KMS-11 (cell line): ENCODE results near the gene PRPSAP1.

Experiments used
- H2AFZ ChIP-seq: fragments of 200-600 bp; sonication (generic); 2 replicates; pipeline ENCODE4 v1.6.1; 2016; ENCODE audit warnings: antibody characterized with exemption, mixed run types, low read depth
- H3K27ac ChIP-seq: fragments of 200-600 bp; sonication (generic); 2 replicates; pipeline ENCODE4 v1.6.1; 2016; ENCODE audit warnings: mild to moderate bottlenecking, mixed run types
- H3K27me3 ChIP-seq: fragments of 200-600 bp; sonication (generic); 2 replicates; pipeline ENCODE4 v1.6.1; 2017; ENCODE audit warnings: mild to moderate bottlenecking, low read depth, mixed run types, moderate library complexity; ENCODE audit not compliant: insufficient read depth
- H3K36me3 ChIP-seq: fragments of 200-600 bp; sonication (generic); 2 replicates; pipeline ENCODE4 v1.6.1; 2017; ENCODE audit warnings: mild to moderate bottlenecking, mixed run types; ENCODE audit not compliant: insufficient read depth
- H3K4me1 ChIP-seq: fragments of 200-600 bp; sonication (generic); 2 replicates; pipeline ENCODE4 v1.6.1; 2016; ENCODE audit warnings: mild to moderate bottlenecking, low read depth, mixed run types; ENCODE audit not compliant: poor library complexity, severe bottlenecking
- H3K4me2 ChIP-seq: fragments of 200-600 bp; sonication (generic); 2 replicates; pipeline ENCODE4 v1.7.0; 2016; ENCODE audit warnings: mild to moderate bottlenecking, mixed run types
- H3K4me3 ChIP-seq: fragments of 200-600 bp; sonication (generic); IDR thresholded peaks from 2 replicates; pipeline ENCODE4 v1.6.1; 2017; ENCODE audit warnings: low read depth, low read length, mixed read lengths; ENCODE audit not compliant: insufficient read depth
- H3K79me2 ChIP-seq: fragments of 200-600 bp; sonication (generic); 2 replicates; pipeline ENCODE4 v1.6.1; 2016; ENCODE audit warnings: low read depth, mixed run types; ENCODE audit not compliant: insufficient read depth
- H3K9ac ChIP-seq: fragments of 200-600 bp; sonication (generic); 2 replicates; pipeline ENCODE4 v1.6.1; 2016; ENCODE audit warnings: mild to moderate bottlenecking, mixed run types
- H4K20me1 ChIP-seq: fragments of 200-600 bp; sonication (generic); 2 replicates; pipeline ENCODE4 v1.6.1; 2016; ENCODE audit warnings: mild to moderate bottlenecking, mixed run types; ENCODE audit not compliant: insufficient read depth
- CTCF ChIP-seq: fragments of 200-600 bp; sonication (generic); conservative IDR thresholded peaks from 2 replicates; pipeline ENCODE4 v1.6.1; 2017; ENCODE audit warnings: low read depth, mild to moderate bottlenecking, antibody characterized with exemption, low read length, moderate library complexity, mixed read lengths

Gene PRPSAP1

GRCh38 chr17:76341301-76341700, 12.4 kb downstream of the PRPSAP1 start:
- Histone ChIP-seq H3K27ac (no peak overlapping the region), H3K9ac (no peak overlapping the region), H3K4me2 (no peak overlapping the region), H3K4me3 (no peak overlapping the region), H3K4me1 (peaks cover 16% of the 10 kb centered on the region), H2AFZ (no peak overlapping the region), H3K79me2 (no peaks in the 10 kb centered on the region), H3K36me3 (no peaks in the 10 kb centered on the region), H3K27me3 (no peaks in the 10 kb centered on the region), H4K20me1 (no peaks in the 10 kb centered on the region)
- TF ChIP-seq CTCF, result no peak

GRCh38 chr17:76337413-76337777, 16.3 kb downstream of the PRPSAP1 start:
- no peaks in the 10 kb centered on the region for H3K79me2 ChIP-seq
- no peak for TF ChIP-seq CTCF

GRCh38 chr17:76336756-76337412, 16.8 kb downstream of the PRPSAP1 start:
- no peak for TF ChIP-seq CTCF
- H3K4me2 ChIP-seq, result no peak overlapping the region
- H4K20me1 ChIP-seq, result no peaks in the 10 kb centered on the region
- no peak overlapping the region for H2AFZ ChIP-seq
- no peaks in the 10 kb centered on the region for H3K79me2 ChIP-seq
- no peaks in the 10 kb centered on the region for H3K27me3 ChIP-seq
- H3K4me1 ChIP-seq, result peaks cover 7% of the 10 kb centered on the region
- no peak overlapping the region for H3K9ac ChIP-seq
- no peaks in the 10 kb centered on the region for H3K36me3 ChIP-seq
- no peak overlapping the region for H3K27ac ChIP-seq
- H3K4me3 ChIP-seq, result no peak overlapping the region

More at GRCh38 chr17:76337413-76337777, 16.3 kb downstream of the PRPSAP1 start:
- Histone ChIP-seq H3K27ac (no peak overlapping the region), H3K36me3 (no peaks in the 10 kb centered on the region), H3K27me3 (no peaks in the 10 kb centered on the region), H3K4me3 (no peak overlapping the region), H3K4me2 (no peak overlapping the region), H3K4me1 (peaks cover 7% of the 10 kb centered on the region), H3K9ac (no peak overlapping the region), H4K20me1 (no peaks in the 10 kb centered on the region), H2AFZ (no peak overlapping the region)

GRCh38 chr17:76335716-76336381, 17.9 kb downstream of the PRPSAP1 start:
- Histone ChIP-seq H3K27me3 (no peaks in the 10 kb centered on the region), H3K4me2 (no peak overlapping the region), H3K4me3 (no peak overlapping the region), H4K20me1 (no peaks in the 10 kb centered on the region), H3K9ac (no peak overlapping the region), H3K27ac (no peak overlapping the region), H3K4me1 (peaks cover 7% of the 10 kb centered on the region), H2AFZ (no peak overlapping the region), H3K36me3 (no peaks in the 10 kb centered on the region), H3K79me2 (no peaks in the 10 kb centered on the region)
- no peak for TF ChIP-seq CTCF
